Neural crest cell (in vitro differentiated cells): ENCODE measurements around the gene RETREG1. TPM values are rescaled to one million over a fixed set of nuclear protein-coding genes. Genes with fewer than 3 reads are reported as not detected.
"Not testable (repeated sequence)": the region's sequence is repeated elsewhere in the genome, so short reads cannot be mapped to it uniquely, and the experiment has no call there.

Experiments used
- DNase-seq: peaks from one replicate; pipeline ENCODE4 v3.0.0; 2021; ENCODE audit warnings: low read depth, mixed read lengths, low spot score
- H3K27ac Mint-ChIP-seq: one replicate; pipeline ENCODE4 v1.8.0; 2021; ENCODE audit warnings: mild to moderate bottlenecking, mixed read lengths; ENCODE audit not compliant: unreplicated experiment
- H3K27me3 Mint-ChIP-seq: 2 replicates; pipeline ENCODE4 v1.8.0; 2021; ENCODE audit warnings: low read depth, mild to moderate bottlenecking, mixed read lengths
- H3K36me3 Mint-ChIP-seq: 2 replicates; pipeline ENCODE4 v1.8.0; 2021; ENCODE audit warnings: low read depth, mild to moderate bottlenecking, mixed read lengths
- H3K4me1 Mint-ChIP-seq: 2 replicates; pipeline ENCODE4 v1.8.0; 2021; ENCODE audit warnings: mixed read lengths
- H3K4me3 Mint-ChIP-seq: one replicate; pipeline ENCODE4 v1.8.0; 2021; ENCODE audit warnings: mild to moderate bottlenecking, mixed read lengths
- H3K9me3 Mint-ChIP-seq: 2 replicates; pipeline ENCODE4 v1.8.0; 2021; ENCODE audit warnings: mixed read lengths
- CTCF ChIP-seq: fragments of 200-600 bp; sonication (generic); conservative IDR thresholded peaks from 2 replicates; pipeline ENCODE4 v1.5.0; 2021; ENCODE audit warnings: antibody characterized with exemption, mild to moderate bottlenecking
- total RNA-seq: library from RNA; stranded (reverse); gene quantifications from 2 replicates; pipeline ENCODE4 v1.2.1, GENCODE V29; 2021

The RETREG1 gene
- total RNA-seq, 1 donor from 2014 or later = 6.2 TPM

- no peak for DNase-seq
Observed at GRCh38 chr5:16480144-16480543, 136.7 kb downstream of the RETREG1 start.

GRCh38 chr5:16477541-16477940 lies 139.3 kb downstream of the RETREG1 start:
- no peak for DNase-seq
- Mint-ChIP-seq H3K36me3 (no peaks in the 10 kb centered on the region), H3K9me3 (no peaks in the 10 kb centered on the region), H3K27me3 (no peaks in the 10 kb centered on the region), H3K4me1 (no peaks in the 10 kb centered on the region), H3K27ac (no peak overlapping the region), H3K4me3 (no peak overlapping the region)
- TF ChIP-seq CTCF = no peak

More at GRCh38 chr5:16480144-16480543, 136.7 kb downstream of the RETREG1 start:
- Mint-ChIP-seq H3K9me3 (no peaks in the 10 kb centered on the region), H3K36me3 (no peaks in the 10 kb centered on the region), H3K27ac (no peak overlapping the region), H3K4me3 (no peak overlapping the region), H3K4me1 (no peaks in the 10 kb centered on the region), H3K27me3 (no peaks in the 10 kb centered on the region)
- no peak for TF ChIP-seq CTCF

- not testable (repeated sequence) for H3K27me3 Mint-ChIP-seq, H3K4me3 Mint-ChIP-seq, H3K36me3 Mint-ChIP-seq, DNase-seq, H3K4me1 Mint-ChIP-seq, H3K9me3 Mint-ChIP-seq, H3K27ac Mint-ChIP-seq
Observed at GRCh38 chr5:16476417-16476816, 140.4 kb downstream of the RETREG1 start.

GRCh38 chr5:16471387-16471786 lies 145.4 kb downstream of the RETREG1 start:
- Mint-ChIP-seq H3K36me3 (no peaks in the 10 kb centered on the region), H3K27me3 (no peaks in the 10 kb centered on the region), H3K9me3 (no peaks in the 10 kb centered on the region), H3K4me3 (no peak overlapping the region), H3K4me1 (peaks cover 31% of the 10 kb centered on the region), H3K27ac (no peak overlapping the region)
- no peak for TF ChIP-seq CTCF
- no peak for DNase-seq

GRCh38 chr5:16467363-16468219 lies 149.2 kb downstream of the RETREG1 start:
- no peaks in the 10 kb centered on the region for H3K36me3 Mint-ChIP-seq
- no peaks in the 10 kb centered on the region for H3K9me3 Mint-ChIP-seq
- no peak overlapping the region for H3K27ac Mint-ChIP-seq
- DNase-seq = no peak
- peaks cover 59% of the 10 kb centered on the region for H3K4me1 Mint-ChIP-seq
- no peak for TF ChIP-seq CTCF
- peak overlapping the region; percentile 98 for H3K4me3 Mint-ChIP-seq
- no peaks in the 10 kb centered on the region for H3K27me3 Mint-ChIP-seq
